HepG2 (cell line): Measurements from ENCODE around the gene CCN2. TPM values are rescaled to one million over a fixed set of nuclear protein-coding genes. Genes with fewer than 3 reads are reported as not detected.

Experiments used
- CHCHD3 ChIP-seq: sonication (generic); formaldehyde crosslinking; IDR thresholded peaks from 2 replicates; pipeline ENCODE4 v1.8.0; 2022; ENCODE audit warnings: mild to moderate bottlenecking, missing genetic modification reagents, moderate library complexity
- FOSL2 ChIP-seq: sonication (generic); formaldehyde crosslinking; IDR thresholded peaks from 2 replicates; pipeline ENCODE4 v1.4.0; 2020; ENCODE audit warnings: missing genetic modification reagents
- GZF1 ChIP-seq: sonication (generic); formaldehyde crosslinking; IDR thresholded peaks from 2 replicates; pipeline ENCODE4 v1.5.1; 2020; ENCODE audit warnings: mild to moderate bottlenecking, missing genetic modification reagents
- HDAC6 ChIP-seq: fragments of 200-600 bp; sonication (generic); IDR thresholded peaks from 2 replicates; pipeline ENCODE4 v1.7.0; 2017; ENCODE audit warnings: mild to moderate bottlenecking, antibody characterized with exemption, low read length, low read depth
- JDP2 ChIP-seq: sonication (generic); formaldehyde crosslinking; IDR thresholded peaks from 2 replicates; pipeline ENCODE4 v1.8.1; 2022; ENCODE audit warnings: missing genetic modification reagents, borderline replicate concordance
- PHB2 ChIP-seq: fragments of 450-650 bp; IDR thresholded peaks from 2 replicates; pipeline ENCODE4 v1.6.1; 2018; ENCODE audit not compliant: partially characterized antibody
- REL ChIP-seq: sonication (generic); formaldehyde crosslinking; conservative IDR thresholded peaks from 2 replicates; pipeline ENCODE4 v1.8.0; 2022; ENCODE audit warnings: mild to moderate bottlenecking, missing genetic modification reagents, moderate library complexity
- SATB2 ChIP-seq: sonication (generic); formaldehyde crosslinking; IDR thresholded peaks from 2 replicates; pipeline ENCODE4 v1.5.0; 2020; ENCODE audit warnings: missing genetic modification reagents
- SNAPC2 ChIP-seq: sonication (generic); formaldehyde crosslinking; IDR thresholded peaks from 2 replicates; pipeline ENCODE4 v1.8.1; 2022; ENCODE audit warnings: mild to moderate bottlenecking, missing genetic modification reagents
- ZMAT3 ChIP-seq: sonication (generic); formaldehyde crosslinking; conservative IDR thresholded peaks from 2 replicates; pipeline ENCODE4 v1.7.0; 2021; ENCODE audit warnings: missing genetic modification reagents
- ZNF230 ChIP-seq: sonication (generic); formaldehyde crosslinking; IDR thresholded peaks from 2 replicates; pipeline ENCODE4 v1.4.0; 2020; ENCODE audit warnings: mild to moderate bottlenecking, missing genetic modification reagents
- ZNF44 ChIP-seq: sonication (generic); formaldehyde crosslinking; IDR thresholded peaks from 2 replicates; pipeline ENCODE4 v1.5.1; 2020; ENCODE audit warnings: mild to moderate bottlenecking, missing genetic modification reagents
- ZNF678 ChIP-seq: sonication (generic); formaldehyde crosslinking; IDR thresholded peaks from 2 replicates; pipeline ENCODE4 v1.4.0; 2020; ENCODE audit warnings: mild to moderate bottlenecking, missing genetic modification reagents
- polyA plus RNA-seq, 8 experiments: library from polyadenylated mRNA; depleted of rRNA in 3 of 8; stranded (reverse) in 7 of 8; unstranded in 1 of 8; fragments of >200 nt; fragmentation: Illumina TruSeq in 4 of 8; extraction: Trizol in 4 of 8; gene quantifications; 2 replicates each; pipeline versions ENCODE4 v1.2.1 to v1.2.3, GENCODE V29; 2011 to 2016; ENCODE audit warnings: low read depth in 4 of 8, missing spikeins in 1 of 8, mixed read lengths in 1 of 8; ENCODE audit not compliant: insufficient read depth in 1 of 8
- total RNA-seq, 5 experiments: library from RNA; depleted of rRNA; stranded (reverse); fragments of >200 nt; fragmentation: Illumina TruSeq; extraction: Trizol; gene quantifications; 2 replicates each; pipeline ENCODE4 v1.2.3, GENCODE V29; 2016; ENCODE audit warnings: low read depth in 1 of 5
- TF ChIP-seq, protein P1 (sequence below), 2 experiments: fragments of 450-650 bp in 1 of 2; sonication (generic) in 1 of 2; formaldehyde crosslinking in 1 of 2; IDR thresholded peaks; 2 replicates each; pipeline versions ENCODE4 v1.6.1 to v1.8.0; 2016 to 2022; ENCODE audit warnings: antibody characterized with exemption in 1 of 2, mild to moderate bottlenecking in 1 of 2, missing genetic modification reagents in 1 of 2
- TF ChIP-seq, protein P2 (sequence below): IDR thresholded peaks from 2 replicates; pipeline ENCODE4 v1.6.1; 2016

CCN2 gene
- total and polyA plus RNA-seq, 2 of the 13 experiments (the other 11 are each of a cell fraction or from before 2014, with no cell fraction given), result 34.7 to 316 TPM

GRCh38 chr6:131958542-131959470 is 7.6 kb upstream of the CCN2 start (continued):
- TF ChIP-seq, protein P1, sequence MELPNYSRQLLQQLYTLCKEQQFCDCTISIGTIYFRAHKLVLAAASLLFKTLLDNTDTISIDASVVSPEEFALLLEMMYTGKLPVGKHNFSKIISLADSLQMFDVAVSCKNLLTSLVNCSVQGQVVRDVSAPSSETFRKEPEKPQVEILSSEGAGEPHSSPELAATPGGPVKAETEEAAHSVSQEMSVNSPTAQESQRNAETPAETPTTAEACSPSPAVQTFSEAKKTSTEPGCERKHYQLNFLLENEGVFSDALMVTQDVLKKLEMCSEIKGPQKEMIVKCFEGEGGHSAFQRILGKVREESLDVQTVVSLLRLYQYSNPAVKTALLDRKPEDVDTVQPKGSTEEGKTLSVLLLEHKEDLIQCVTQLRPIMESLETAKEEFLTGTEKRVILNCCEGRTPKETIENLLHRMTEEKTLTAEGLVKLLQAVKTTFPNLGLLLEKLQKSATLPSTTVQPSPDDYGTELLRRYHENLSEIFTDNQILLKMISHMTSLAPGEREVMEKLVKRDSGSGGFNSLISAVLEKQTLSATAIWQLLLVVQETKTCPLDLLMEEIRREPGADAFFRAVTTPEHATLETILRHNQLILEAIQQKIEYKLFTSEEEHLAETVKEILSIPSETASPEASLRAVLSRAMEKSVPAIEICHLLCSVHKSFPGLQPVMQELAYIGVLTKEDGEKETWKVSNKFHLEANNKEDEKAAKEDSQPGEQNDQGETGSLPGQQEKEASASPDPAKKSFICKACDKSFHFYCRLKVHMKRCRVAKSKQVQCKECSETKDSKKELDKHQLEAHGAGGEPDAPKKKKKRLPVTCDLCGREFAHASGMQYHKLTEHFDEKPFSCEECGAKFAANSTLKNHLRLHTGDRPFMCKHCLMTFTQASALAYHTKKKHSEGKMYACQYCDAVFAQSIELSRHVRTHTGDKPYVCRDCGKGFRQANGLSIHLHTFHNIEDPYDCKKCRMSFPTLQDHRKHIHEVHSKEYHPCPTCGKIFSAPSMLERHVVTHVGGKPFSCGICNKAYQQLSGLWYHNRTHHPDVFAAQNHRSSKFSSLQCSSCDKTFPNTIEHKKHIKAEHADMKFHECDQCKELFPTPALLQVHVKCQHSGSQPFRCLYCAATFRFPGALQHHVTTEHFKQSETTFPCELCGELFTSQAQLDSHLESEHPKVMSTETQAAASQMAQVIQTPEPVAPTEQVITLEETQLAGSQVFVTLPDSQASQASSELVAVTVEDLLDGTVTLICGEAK (IDR thresholded peaks at IDR 0.05), result no peak
- TF ChIP-seq, protein P1 (CRISPR knock-in tag; IDR thresholded peaks at IDR 0.05), result peak; percentile 88; the same call in 1 of the 2 replicates
- no peak for TF ChIP-seq SATB2
- TF ChIP-seq REL (CRISPR knock-in tag), result no peak
- TF ChIP-seq ZNF230 (CRISPR knock-in tag), result peak; percentile 94; the same call in 1 of the 2 replicates
- no peak for TF ChIP-seq ZNF678 (CRISPR knock-in tag)
- no peak for TF ChIP-seq CHCHD3
- TF ChIP-seq JDP2 (CRISPR knock-in tag), result no peak
- peak; percentile 84 for TF ChIP-seq FOSL2 (CRISPR knock-in tag)
- TF ChIP-seq, protein P2, sequence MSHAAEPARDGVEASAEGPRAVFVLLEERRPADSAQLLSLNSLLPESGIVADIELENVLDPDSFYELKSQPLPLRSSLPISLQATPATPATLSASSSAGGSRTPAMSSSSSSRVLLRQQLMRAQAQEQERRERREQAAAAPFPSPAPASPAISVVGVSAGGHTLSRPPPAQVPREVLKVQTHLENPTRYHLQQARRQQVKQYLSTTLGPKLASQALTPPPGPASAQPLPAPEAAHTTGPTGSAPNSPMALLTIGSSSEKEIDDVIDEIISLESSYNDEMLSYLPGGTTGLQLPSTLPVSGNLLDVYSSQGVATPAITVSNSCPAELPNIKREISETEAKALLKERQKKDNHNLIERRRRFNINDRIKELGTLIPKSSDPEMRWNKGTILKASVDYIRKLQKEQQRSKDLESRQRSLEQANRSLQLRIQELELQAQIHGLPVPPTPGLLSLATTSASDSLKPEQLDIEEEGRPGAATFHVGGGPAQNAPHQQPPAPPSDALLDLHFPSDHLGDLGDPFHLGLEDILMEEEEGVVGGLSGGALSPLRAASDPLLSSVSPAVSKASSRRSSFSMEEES (CRISPR knock-in tag), result peak; percentile 80
- TF ChIP-seq GZF1 (CRISPR knock-in tag), result no peak
- no peak for TF ChIP-seq HDAC6
- TF ChIP-seq ZMAT3 (CRISPR knock-in tag), result peak; percentile 78
- TF ChIP-seq SNAPC2 (CRISPR knock-in tag), result peak; percentile 87; the same call in 1 of the 2 replicates
- TF ChIP-seq PHB2, result no peak
- TF ChIP-seq ZNF44 (CRISPR knock-in tag), result peak; percentile 95
